ENCODE measurements around the gene OMA1. TPM values are rescaled to one million over a fixed set of nuclear protein-coding genes. Genes with fewer than 3 reads are reported as not detected.

The OMA1 gene
- total RNA-seq, 1 experiment from 2014 or later: 21.9 TPM

DNA sequence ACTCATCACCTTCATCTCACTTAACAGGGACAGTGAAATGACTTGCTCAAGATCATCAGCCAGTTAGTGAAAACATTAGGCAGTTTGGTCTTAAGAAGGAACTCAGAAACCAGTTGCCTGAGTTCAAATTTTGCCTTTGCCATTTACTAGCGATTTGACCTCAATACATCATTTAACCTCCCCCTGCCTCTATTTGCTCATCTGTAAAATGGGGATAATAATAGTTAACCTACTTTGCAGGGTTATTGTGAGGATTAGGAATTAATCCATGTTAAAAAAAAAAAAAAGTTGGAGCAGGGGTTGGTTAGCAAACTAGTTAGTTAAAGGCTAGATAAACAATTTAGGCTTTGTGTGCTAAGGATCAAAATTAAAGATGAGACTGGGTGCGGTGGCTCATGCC, 41.1 kb upstream of the OMA1 start:
- Histone ChIP-seq H3K4me2 (ENCODE audit: low read length) (no peak overlapping the region), H2AFZ (ENCODE audit: low read depth, low read length, poor library complexity, severe bottlenecking) (no peak overlapping the region), H3K27ac (ENCODE audit: low read depth, low read length) (no peak overlapping the region), H3K79me2 (ENCODE audit: insufficient read depth, low read length) (no peaks in the 10 kb centered on the region), H3K4me3 (replicated peaks in 1 of 2; ENCODE audit: low read depth in 1 of 2, low read length in 2 of 2) (no peak overlapping the region), H3K9ac (ENCODE audit: low read length) (no peak overlapping the region), H3K9me2 (ENCODE audit: insufficient read depth) (no peaks in the 10 kb centered on the region), H3K27me3 (ENCODE audit: insufficient read depth, low read length) (no peaks in the 10 kb centered on the region), H3K4me1 (ENCODE audit: control insufficient read depth in 1 of 2, insufficient read depth in 2 of 2, low read length in 2 of 2) (peaks cover 41 to 57% of the 10 kb centered on the region in 2 experiments), H4K20me1 (ENCODE audit: insufficient read depth) (no peaks in the 10 kb centered on the region), H3K9me3 (ENCODE audit: control insufficient read depth in 1 of 2, insufficient read depth in 1 of 2, low read depth in 1 of 2, low read length in 2 of 2) (no peaks in the 10 kb centered on the region), H3K36me3 (ENCODE audit: control insufficient read depth in 1 of 2, insufficient read depth in 2 of 2, low read length in 2 of 2) (no peaks in the 10 kb centered on the region)
- intact Hi-C loops (cut with micrococcal nuclease): no loop called here
- DNase-seq (ENCODE audit: low read depth, low spot score) (no peak), ATAC-seq (no peak)
- POLR2A ChIA-PET: no interaction called here
- CTCF ChIA-PET: no interaction called here
- RAD21 ChIA-PET (ENCODE audit: low non-redundant PET in 1 of 2, low total read pairs in 2 of 2, uncharacterized antibody in 2 of 2, unreplicated experiment in 2 of 2): no interaction called here
- TF ChIP-seq ZFX (IDR thresholded peaks at IDR 0.05): no peak
- BruUV-seq (replicated peaks): no TSS peak

DNA sequence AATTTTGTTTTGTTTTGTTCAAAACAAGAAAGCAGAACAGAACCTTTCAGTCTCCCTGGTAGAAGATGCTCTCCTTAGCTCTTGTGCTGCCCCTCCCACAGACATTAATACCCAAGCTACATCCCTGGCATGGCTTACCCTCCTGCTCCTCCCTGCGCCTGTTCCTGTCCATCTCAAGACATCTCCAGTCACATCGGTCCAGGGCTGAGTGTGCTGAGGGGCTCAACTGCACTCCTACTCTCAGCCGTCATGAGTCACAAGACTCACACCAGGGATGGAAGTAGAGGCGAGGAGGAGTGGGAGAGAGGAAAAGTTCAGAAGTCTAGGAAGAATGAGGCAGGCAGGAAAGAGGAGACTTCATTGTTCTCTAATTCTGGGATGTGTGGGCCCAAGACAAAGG, 39.7 kb upstream of the OMA1 start:
- BruUV-seq (replicated peaks): no TSS peak
- Histone ChIP-seq H3K27ac (ENCODE audit: low read depth, low read length) (no peak overlapping the region), H3K9ac (ENCODE audit: low read length) (peak overlapping the region; percentile 64; the same call in 1 of the 2 replicates), H3K9me3 (ENCODE audit: control insufficient read depth in 1 of 2, insufficient read depth in 1 of 2, low read depth in 1 of 2, low read length in 2 of 2) (no peaks in the 10 kb centered on the region), H4K20me1 (ENCODE audit: insufficient read depth) (no peaks in the 10 kb centered on the region), H3K4me3 (replicated peaks in 1 of 2; ENCODE audit: low read depth in 1 of 2, low read length in 2 of 2) (no peak overlapping the region), H2AFZ (ENCODE audit: low read depth, low read length, poor library complexity, severe bottlenecking) (peak overlapping the region; percentile 44), H3K4me1 (ENCODE audit: control insufficient read depth in 1 of 2, insufficient read depth in 2 of 2, low read length in 2 of 2) (peaks cover 32 to 50% of the 10 kb centered on the region in 2 experiments), H3K4me2 (ENCODE audit: low read length) (peak overlapping the region; percentile 81), H3K27me3 (ENCODE audit: insufficient read depth, low read length) (no peaks in the 10 kb centered on the region), H3K9me2 (ENCODE audit: insufficient read depth) (no peaks in the 10 kb centered on the region), H3K79me2 (ENCODE audit: insufficient read depth, low read length) (no peaks in the 10 kb centered on the region), H3K36me3 (ENCODE audit: control insufficient read depth in 1 of 2, insufficient read depth in 2 of 2, low read length in 2 of 2) (no peaks in the 10 kb centered on the region)
- POLR2A ChIA-PET: no interaction called here
- CTCF ChIA-PET: no interaction called here
- RAD21 ChIA-PET (ENCODE audit: low non-redundant PET in 1 of 2, low total read pairs in 2 of 2, uncharacterized antibody in 2 of 2, unreplicated experiment in 2 of 2): no interaction called here
- intact Hi-C loops (cut with micrococcal nuclease): no loop called here
- no peak for TF ChIP-seq POLR2AphosphoS5 (IDR thresholded peaks at IDR 0.05; ENCODE audit: low read depth, low read length)
- TF ChIP-seq ZFX (IDR thresholded peaks at IDR 0.05): no peak
- TF ChIP-seq EZH2phosphoT487 (IDR thresholded peaks at IDR 0.05; ENCODE audit: borderline replicate concordance): no peak
- TF ChIP-seq CBX3 (IDR thresholded peaks at IDR 0.05; ENCODE audit: low read depth): 0 out of 2 replicates have a peak, but pooled peaks have one; percentile 10
- TF ChIP-seq EGR1 (IDR thresholded peaks at IDR 0.05; ENCODE audit: low read depth): no peak
- no peak for TF ChIP-seq ZNF274 (IDR thresholded peaks at IDR 0.05; ENCODE audit: low read depth, low read length)
- no peak for TF ChIP-seq SRF (IDR thresholded peaks at IDR 0.05; ENCODE audit: low read depth)
- no peak; the same call in 1 of the 2 replicates for TF ChIP-seq SP1 (IDR thresholded peaks at IDR 0.05; ENCODE audit: low read depth)
- TF ChIP-seq JUND (IDR thresholded peaks at IDR 0.05): no peak
- ATAC-seq (peak; percentile 3; the same call in 1 of the 2 replicates), DNase-seq (ENCODE audit: low read depth, low spot score) (no peak)

Data from HCT116 (cell line).